HG03457 (cell line): ENCODE results near the gene GSC.
"Not testable (repeated sequence)": the region's sequence is repeated elsewhere in the genome, so short reads cannot be mapped to it uniquely, and the experiment has no call there.

Experiments used
- ATAC-seq: cut with Tn5 transposase; IDR thresholded peaks from one replicate; pipeline ENCODE4 v1.9.1; 2021; ENCODE audit warnings: moderate number of reproducible peaks; ENCODE audit not compliant: unreplicated experiment

The GSC gene

DNA sequence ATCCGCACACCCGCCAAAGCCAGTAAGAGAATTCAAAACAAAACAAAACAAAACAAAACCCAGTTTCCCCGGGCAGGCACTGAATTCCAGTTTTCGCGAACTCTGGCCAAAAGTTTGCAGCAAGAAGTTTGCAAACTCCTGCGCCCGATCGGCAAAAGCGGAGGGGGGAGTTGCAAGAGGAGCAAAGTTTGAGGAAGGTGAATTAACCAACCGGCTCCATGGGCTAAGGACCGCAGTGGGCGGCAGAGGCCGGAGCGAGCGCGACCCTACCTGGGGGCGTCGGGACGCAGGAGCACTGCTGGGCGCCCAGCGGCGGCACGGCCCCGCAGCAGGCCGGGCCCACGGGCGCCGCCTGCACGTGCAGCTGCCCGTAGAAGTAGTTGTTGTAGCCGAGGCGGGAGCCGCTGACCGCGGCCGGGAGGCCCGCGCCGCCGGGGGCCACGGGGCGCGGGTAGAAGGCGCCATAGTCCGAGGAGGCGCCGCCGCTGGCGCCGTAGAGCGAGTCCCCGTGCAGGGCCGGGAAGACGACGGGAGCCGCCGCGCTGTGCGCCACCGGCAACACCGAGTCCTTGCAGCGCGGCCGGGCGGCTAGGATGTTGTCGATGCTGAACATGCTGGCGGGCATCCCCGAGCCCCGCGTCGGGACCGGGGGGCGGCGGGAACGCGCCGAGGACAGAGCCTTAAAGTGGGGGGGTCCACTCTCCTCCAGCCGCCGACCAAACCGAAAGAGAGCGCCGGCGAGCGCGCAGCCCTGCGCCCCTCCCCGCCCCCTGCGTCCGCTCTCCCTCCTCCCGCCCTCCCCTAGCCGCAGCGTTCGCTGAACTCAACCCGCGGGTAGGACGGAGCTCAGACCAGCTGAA, at the start of gene GSC:
GSC (minus strand) TSS at position 723 of the 860 bp plus-strand sequence; CDS start at position 625, 98 bp downstream.
- no peak for ATAC-seq

DNA sequence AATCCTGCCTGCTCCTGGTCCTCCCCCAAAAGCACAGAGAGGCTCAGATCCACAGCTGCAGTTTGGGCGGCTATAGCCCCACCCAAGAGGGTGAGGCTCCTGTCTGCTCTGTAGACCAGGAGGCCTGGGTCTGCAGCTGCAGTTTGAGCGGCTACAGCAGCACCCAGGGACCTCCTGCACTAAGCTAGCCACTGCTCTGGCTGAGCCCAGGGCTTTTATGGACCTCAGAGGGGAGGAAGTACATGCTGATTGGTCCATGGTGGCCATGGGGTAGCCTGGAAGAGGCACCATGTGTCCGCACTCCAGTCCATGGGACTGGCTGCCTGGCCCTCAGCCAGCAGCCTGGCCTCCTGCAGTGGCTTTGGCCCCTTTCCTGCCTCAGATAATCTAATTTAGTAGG, 49.6 kb upstream of the GSC start:
- no peak for ATAC-seq

- ATAC-seq: no peak
Observed at GRCh38 chr14:94816113-94816512, 46.2 kb upstream of the GSC start.

GRCh38 chr14:94805680-94806288, 35.9 kb upstream of the GSC start:
- no peak for ATAC-seq

DNA sequence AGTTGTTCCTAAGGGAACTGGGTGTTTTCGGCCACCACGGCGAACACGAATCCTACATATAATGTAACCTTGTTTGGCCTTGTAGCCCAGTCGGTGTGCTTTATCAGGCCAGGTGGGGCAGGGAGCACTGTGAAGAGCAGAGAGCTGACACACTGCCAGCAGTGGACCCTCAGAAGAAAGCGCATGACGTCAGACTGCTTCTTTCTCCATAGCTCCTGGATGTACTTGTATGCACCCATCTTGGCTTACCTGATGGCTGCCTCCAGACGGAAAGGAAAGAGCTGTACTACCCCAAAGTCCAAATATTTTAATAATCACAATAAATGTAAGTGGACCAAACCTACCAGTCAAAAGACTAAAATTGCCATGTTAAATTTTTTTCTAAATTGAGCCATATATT, 31.3 kb upstream of the GSC start:
- ATAC-seq: no peak

DNA sequence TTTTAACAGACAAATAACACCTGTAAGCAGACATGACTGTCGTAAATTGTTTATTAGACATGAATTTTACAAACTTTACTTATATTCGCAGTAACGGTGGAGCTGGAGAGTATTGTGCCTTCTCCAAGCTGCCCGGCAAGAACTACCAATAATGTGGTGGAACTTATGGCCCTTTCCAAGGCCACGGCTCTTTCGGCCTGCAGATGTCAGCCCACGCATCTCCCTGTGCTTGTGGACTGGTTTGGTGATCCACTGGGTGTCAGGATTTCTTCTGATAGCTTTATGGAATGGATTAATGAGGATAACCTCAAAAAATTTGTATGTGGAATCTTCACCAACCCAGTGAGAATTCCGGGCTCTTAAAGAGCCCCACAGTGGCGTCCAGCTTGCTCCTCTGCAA, 30.9 kb upstream of the GSC start:
- ATAC-seq: not testable (repeated sequence)

DNA sequence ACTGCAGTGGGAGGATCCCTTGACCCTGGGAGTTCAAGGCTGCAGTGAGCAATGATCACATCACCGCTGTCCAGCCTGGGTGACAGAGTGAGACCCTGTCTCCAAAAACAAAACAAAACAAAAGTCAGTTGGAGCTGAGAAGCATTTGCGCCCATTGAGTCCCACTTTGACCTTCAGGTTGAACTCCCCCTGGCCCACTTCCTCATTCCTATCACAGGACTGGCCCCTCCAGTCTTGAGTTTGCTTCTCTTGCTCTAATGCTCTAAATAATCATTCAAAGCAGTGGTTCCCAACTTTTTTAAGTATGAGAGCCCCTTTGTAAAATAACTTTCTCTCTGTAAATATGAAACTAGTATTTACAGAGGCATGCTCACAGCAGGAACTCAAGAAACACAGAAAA, 28.0 kb upstream of the GSC start:
- no peak for ATAC-seq

DNA sequence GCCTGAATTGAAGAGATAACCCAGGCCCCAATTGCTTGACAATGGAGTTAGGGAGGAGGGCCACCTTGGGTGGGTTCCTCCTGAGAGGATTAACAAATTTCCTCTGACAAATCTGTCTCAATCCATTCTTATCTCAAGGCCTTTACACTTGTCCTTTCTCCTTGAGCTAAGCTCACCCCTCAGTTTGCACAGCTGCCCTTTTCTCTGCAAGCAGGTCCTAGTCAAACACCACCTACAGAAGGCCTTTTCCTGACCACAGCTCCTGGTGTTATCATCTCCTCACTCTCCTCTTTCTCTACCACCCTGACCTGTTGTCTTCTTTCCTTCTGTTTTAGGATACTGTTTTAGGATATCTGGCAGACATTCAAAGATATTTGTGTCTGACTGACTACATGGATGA, 26.4 kb upstream of the GSC start:
- ATAC-seq: no peak

DNA sequence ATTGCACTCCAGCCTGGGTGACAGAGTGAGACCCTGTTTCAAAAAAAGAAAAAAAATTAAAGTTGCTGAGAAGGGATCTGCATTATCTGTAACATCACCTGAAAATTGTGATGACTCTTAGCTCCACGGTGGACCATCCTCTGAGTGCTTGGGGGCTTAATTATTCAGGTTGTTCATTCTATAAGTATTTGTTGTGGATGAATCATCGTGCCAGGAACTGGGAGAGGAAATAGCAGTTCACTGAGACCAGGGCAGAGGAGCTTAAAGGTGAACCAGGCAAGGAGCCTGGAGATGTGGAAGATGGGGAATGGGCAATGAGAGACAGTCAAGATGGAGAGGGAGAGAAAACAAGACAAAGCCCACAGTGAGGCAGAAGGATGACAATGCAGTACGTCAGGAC, 25.5 kb upstream of the GSC start:
- ATAC-seq: no peak

DNA sequence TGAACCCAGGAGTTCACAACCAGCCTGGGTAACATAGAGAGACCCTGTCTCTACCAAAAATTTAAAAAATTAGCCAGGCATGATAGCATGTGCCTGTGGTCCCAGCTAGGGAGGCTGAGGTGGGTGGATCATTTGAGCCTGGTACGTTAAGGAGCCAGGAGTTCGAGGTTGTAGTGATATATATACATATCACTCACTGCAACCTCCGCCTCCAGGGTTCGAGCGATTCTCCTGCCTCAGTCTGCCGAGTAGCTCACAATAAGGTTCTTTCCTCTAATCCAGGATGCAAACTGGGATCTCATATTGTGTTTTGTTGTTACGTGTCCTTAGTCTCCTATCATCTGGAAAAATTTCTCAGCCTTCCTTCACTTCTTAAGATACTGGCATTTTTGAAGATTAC, 24.0 kb upstream of the GSC start:
- no peak for ATAC-seq

DNA sequence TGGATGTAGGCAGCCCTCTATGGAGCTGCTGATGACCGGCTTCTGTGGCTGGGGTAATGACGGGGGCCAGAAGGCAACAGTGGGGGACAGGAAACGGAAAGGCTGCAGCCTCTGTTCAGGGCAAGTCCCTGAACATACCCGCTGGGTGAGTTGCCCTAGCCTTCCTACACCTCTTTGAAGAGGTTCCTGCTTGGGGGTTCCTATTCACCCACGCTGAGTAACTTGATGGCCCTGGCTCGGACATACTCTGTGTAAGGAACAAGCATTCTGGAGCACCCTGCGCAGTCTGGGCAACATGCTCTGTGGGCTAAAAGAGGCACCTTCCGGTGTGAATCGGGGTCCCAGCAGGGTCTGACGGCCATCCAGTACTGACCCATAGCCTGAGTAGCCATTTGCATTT, 17.7 kb upstream of the GSC start:
- ATAC-seq: no peak

DNA sequence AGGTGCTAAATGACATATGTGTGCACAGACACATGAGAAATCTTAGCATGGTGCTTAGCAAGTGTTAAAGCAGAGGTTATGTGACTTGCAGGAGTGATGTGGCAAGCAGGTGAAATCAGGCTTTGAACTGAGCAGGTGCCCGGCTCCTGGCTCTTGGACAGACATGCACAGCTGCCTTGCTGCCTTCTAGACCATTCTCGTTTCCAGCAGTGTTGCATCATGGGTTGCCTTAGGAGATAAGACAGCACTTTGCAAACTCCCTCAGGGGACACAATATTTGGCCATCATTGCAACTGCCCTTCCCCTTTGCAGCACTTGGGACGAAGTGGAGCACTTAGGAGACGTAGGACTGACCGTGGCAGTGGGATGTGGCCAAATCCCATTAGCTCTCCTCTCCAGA, 17.2 kb upstream of the GSC start:
- ATAC-seq: no peak

DNA sequence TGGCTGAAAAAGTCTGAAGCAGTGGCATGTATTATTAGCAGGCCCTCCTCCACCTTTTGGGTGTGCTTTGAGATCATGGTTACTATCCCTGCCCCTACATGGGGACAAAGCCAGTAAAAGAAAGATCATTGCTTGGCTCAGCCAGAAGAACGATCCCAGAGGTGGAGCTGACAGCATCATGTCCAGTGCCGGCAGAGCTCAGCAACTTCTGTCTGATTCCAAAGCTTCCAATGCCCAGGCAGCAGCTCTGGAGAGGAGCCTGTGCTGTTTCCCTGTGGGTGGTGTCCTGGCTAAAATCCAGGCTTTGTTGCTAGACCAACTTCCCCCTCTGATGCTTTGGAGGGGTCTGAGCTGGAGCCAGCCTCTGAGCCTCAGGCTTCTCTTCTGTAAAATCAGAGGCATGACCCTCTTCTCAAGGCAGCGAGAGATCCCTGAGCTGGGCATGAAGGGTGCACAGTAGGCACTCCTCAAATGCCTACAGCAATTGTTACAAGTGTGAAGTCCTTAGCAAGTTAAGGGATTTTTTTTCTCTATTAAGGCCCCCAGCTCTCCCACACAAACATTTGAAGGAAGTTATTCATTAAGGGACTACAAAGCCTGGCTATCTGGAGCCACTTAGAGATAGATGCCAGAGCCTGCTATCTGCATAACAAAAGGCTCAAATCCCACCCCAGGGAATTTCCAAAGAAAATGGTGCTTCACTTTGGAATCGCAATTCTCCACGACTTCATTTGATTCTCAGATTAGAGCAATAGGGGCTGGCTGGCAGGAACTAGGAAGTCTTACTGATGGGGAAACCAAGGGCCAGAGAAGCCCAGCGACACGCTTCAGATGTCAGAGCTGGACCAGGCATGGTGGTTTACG, 10.9 kb upstream of the GSC start:
- ATAC-seq: no peak

DNA sequence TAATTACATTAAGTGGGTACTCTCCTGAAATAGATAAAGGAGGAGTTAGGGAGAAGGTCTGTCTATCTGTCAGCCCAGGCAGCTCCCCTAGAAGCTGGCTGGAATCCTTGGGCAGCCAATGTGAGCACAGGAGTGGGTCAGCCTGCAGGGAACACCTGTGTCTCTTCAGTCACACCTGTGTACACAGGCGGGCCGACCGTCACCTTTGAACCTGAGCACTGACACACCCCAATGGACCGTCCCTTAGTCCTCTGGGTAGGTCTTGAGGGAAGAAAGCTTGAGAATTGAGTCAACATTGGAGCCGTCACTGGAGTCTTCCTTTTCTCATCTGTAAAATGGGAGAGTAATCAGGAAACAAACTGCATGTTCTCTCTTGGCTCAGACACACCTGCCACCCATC, 9.8 kb upstream of the GSC start:
- no peak for ATAC-seq

DNA sequence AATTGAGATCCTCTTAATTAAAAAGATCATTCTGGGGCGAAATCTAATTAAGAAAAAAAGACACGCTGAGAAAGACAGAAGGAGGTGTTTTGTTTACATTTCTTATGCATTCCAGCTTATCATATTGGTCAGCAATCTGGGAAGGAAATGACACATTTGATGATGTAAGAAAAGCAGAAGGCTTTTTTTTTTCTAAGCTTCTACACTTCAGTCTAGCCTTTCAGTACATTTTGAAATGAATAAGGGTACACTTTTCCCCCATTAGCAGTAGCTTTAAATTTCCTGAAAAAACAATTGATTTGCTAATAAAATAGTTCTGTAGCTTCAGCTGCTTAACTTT, 5.9 kb upstream of the GSC start:
- ATAC-seq: no peak

GRCh38 chr14:94775091-94775870, 5.4 kb upstream of the GSC start:
- ATAC-seq: no peak

DNA sequence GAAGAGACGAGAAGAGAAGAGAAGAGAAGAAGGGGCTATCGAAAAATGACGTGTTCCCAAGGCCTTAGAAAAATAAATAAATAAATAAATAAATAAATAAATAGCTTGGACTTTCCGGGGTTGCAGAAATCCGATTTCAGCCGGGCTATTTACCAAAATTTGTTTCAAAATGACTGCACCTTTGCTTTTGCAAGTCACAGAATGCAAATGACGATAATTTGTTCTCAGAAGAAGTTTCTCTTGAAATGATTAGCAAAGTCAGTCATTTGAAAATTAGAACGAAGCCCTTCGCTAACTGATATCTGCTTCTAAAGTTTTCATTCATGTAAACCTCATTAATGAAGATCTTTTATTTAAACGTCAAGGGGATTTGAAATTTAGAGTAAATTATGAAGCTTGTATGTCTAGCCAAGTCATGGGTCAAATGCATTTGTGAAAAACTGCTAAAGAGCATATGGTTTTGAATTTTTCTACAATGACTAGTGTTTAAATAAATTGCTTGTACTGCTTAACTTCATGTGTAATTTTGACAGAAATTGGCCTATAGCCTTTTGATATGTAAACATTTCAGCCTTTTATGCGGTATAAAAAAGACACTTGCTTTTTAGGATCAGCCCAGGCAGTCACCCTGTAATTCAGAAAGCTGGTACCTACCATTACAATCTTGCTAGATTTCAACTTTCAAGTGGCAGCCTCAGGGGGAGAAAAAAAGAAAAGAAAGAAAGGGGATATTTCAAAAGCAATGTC, 4.6 kb upstream of the GSC start:
- ATAC-seq: no peak

- ATAC-seq: no peak
Observed at GRCh38 chr14:94773655-94774343, 3.9 kb upstream of the GSC start.

DNA sequence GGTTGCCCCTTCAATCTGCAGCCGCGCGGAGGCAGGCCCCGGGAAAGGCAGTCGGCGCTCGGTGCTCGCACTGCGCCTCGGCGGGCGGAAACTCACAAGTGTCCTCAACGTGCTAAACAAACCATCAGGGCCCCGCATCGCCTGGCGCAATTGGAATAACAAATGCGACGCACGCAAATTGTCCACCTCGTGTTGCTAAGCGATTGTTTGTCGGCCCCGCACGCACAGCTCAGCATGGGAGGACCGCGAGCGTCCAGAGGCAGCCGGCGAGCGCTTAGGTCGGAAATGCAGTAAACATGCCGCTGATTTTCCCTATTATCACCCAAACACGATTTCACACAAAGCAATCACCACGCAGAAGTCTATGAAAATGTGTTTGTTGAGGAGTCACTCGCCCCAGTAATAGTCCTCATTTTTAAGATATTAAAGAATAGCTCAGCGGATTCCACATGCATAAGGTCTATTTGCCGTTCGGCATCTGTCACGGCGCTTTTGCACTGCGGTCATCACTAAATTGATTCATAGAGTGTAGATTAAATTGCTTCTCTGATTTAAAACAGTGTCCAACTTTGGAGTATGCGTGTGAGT, 3.2 kb upstream of the GSC start:
- ATAC-seq: no peak
